Thyroid gland (tissue), 4 donors: ENCODE data around the gene ALS2.

ENCODE experiments used
- CTCF ChIP-seq, 6 experiments: fragments of 200-600 bp in 3 of 6; fragments of 450-650 bp in 3 of 6; sonication (generic) in 3 of 6; IDR thresholded peaks; one replicate each; pipeline ENCODE4 v1.5.1; 2016 to 2019; ENCODE audit warnings: antibody characterized with exemption in 6 of 6, mild to moderate bottlenecking in 2 of 6, inconsistent platforms in 1 of 6, moderate library complexity in 1 of 6
- POLR2A ChIP-seq, 2 donors: fragments of 450-650 bp; IDR thresholded peaks; one replicate each; pipeline ENCODE4 v1.6.1; 2017; ENCODE audit warnings: antibody characterized with exemption in 2 of 2, mild to moderate bottlenecking in 2 of 2, moderate library complexity in 1 of 2

DNA sequence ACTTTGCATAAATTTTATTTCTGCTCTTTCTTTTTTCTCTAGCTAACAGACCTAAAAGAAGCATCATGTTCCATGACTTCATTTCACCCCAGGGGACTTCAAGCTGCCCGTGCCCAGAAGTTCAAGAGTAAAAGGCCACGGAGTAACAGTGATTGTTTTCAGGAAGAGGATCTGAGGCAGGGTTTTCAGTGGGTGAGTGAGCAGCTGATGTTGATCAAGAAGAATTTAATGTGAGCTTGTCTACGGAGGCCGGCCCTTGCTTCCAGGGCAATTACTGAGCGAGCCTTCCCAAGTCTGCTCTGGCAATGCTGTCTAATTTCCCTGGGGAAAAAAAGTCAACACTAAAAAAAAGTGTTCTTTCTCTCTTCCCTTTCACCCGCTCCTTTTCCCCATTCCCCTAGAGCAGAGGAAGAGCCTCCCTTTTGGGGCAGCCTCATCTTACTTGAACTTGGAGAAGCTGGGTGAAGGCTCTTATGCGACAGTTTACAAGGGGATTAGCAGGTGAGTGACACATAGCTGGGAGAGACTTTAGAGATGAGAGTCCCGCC lies 26.8 kb upstream of the ALS2 start:
- TF ChIP-seq CTCF (IDR thresholded peaks at IDR 0.05) (no peak), POLR2A (IDR thresholded peaks at IDR 0.05) (no peak)
